HepG2 (cell line): Measurements from ENCODE around the gene PRSS33. TPM values are rescaled to one million over a fixed set of nuclear protein-coding genes. Genes with fewer than 3 reads are reported as not detected.

Experiments used
- ATAC-seq: fragments of 200-7000 bp; cut with Tn5 transposase; 3 replicates; pipeline ENCODE4 v1.9.1; 2020; ENCODE audit warnings: mild to moderate bottlenecking, moderate library complexity
- BruUV-seq: library from RNA; stranded (reverse); fragments of 400-500 nt; replicated peaks from 2 replicates; lab custom pipeline; 2021; lab: Mats Ljungman, UMichigan
- CTCF ChIA-PET: fragments of 300-600 bp; formaldehyde crosslinking; extraction: SDS; loops from one replicate; lab custom pipeline; 2021; ENCODE audit warnings: low total read pairs, inconsistent platforms, low intra/inter-chr PET ratio; lab: Yijun Ruan, JAX
- POLR2A ChIA-PET: fragments of 350-600 bp; sonication (Branson Sonifier 250); formaldehyde crosslinking; loops from one replicate; lab custom pipeline; 2020; ENCODE audit warnings: antibody characterized with exemption, inconsistent platforms; lab: Yijun Ruan, JAX
- DNase-seq: peaks from one replicate; pipeline ENCODE4 v3.0.0-alpha.2; 2015; ENCODE audit warnings: low spot score
- FAIRE-seq: peaks from 3 replicates; lab custom pipeline; 2011; peaks lifted over from hg19 to GRCh38; lab: Jason Lieb, UNC
- H2AFZ ChIP-seq: one replicate; pipeline ENCODE4 v1.6.1; 2011; ENCODE audit warnings: low read length, inconsistent platforms
- H3K27ac ChIP-seq: fragments of 300-600 bp; 3 replicates; pipeline ENCODE4 v1.8.0; 2011; ENCODE audit warnings: mixed run types, mild to moderate bottlenecking, mixed read lengths, low read length, inconsistent platforms; ENCODE audit not compliant: insufficient read depth; ENCODE audit errors: extremely low read length
- H3K27me3 ChIP-seq, 2 experiments: fragments of 200-600 bp in 1 of 2; 2 replicates in 1 of 2; 3 replicates in 1 of 2; pipeline versions ENCODE4 v1.6.0 to v1.8.0; 2011; ENCODE audit warnings: low read length in 2 of 2, mild to moderate bottlenecking in 2 of 2, moderate library complexity in 2 of 2, inconsistent platforms in 1 of 2; ENCODE audit not compliant: insufficient read depth in 2 of 2, control insufficient read depth in 1 of 2
- H3K36me3 ChIP-seq, 2 experiments: fragments of 200-600 bp in 1 of 2; replicated peaks in 1 of 2; 2 replicates in 1 of 2; 3 replicates in 1 of 2; pipeline versions ENCODE4 v1.5.1 to v1.8.0; 2011; ENCODE audit warnings: low read length in 2 of 2, inconsistent platforms in 1 of 2; ENCODE audit not compliant: insufficient read depth in 2 of 2, control insufficient read depth in 1 of 2
- H3K4me1 ChIP-seq: 2 replicates; pipeline ENCODE4 v1.5.1; 2012; ENCODE audit warnings: low read length, inconsistent platforms; ENCODE audit not compliant: insufficient read depth
- H3K4me2 ChIP-seq: 2 replicates; pipeline ENCODE4 v1.6.0; 2011; ENCODE audit warnings: low read depth, low read length, inconsistent platforms
- H3K4me3 ChIP-seq, 3 experiments: fragments of 200-600 bp in 1 of 3; sonication (generic), shearing (Covaris generic) in 1 of 3; replicated peaks in 1 of 3; 2 replicates each; pipeline ENCODE4 v1.5.1; 2011 to 2016; ENCODE audit warnings: low read length in 3 of 3, inconsistent platforms in 2 of 3, low read depth in 2 of 3, mild to moderate bottlenecking in 2 of 3, control low read depth in 1 of 3, mixed read lengths in 1 of 3; ENCODE audit not compliant: insufficient read depth in 1 of 3
- H3K79me2 ChIP-seq: one replicate; pipeline ENCODE4 v1.6.1; 2011; ENCODE audit warnings: low read length, inconsistent platforms; ENCODE audit not compliant: insufficient read depth
- H3K9ac ChIP-seq: 2 replicates; pipeline ENCODE4 v1.6.0; 2011; ENCODE audit warnings: mild to moderate bottlenecking, low read depth, low read length, inconsistent platforms; ENCODE audit not compliant: insufficient read depth
- H3K9me3 ChIP-seq: 2 replicates; pipeline ENCODE4 v1.5.1; 2012; ENCODE audit warnings: mild to moderate bottlenecking, low read length
- H4K20me1 ChIP-seq: 2 replicates; pipeline ENCODE4 v1.6.0; 2011; ENCODE audit warnings: inconsistent platforms, mild to moderate bottlenecking, low read length, moderate library complexity; ENCODE audit not compliant: insufficient read depth
- ADNP ChIP-seq: sonication (generic); formaldehyde crosslinking; IDR thresholded peaks from 2 replicates; pipeline ENCODE4 v1.4.0; 2020; ENCODE audit warnings: missing genetic modification reagents
- BRD4 ChIP-seq: sonication (generic); formaldehyde crosslinking; IDR thresholded peaks from 2 replicates; pipeline ENCODE4 v1.4.0; 2020; ENCODE audit warnings: missing genetic modification reagents
- GABPA ChIP-seq, 2 experiments: IDR thresholded peaks; 2 replicates each; pipeline ENCODE4 v1.6.1; 2011 to 2016; ENCODE audit warnings: low read depth in 2 of 2, low read length in 1 of 2, missing biosample characterization in 1 of 2, missing genetic modification characterization in 1 of 2
- KAT2B ChIP-seq: fragments of 150-350 bp; IDR thresholded peaks from 2 replicates; pipeline ENCODE4 v1.6.1; 2014; ENCODE audit warnings: low read depth, low read length, borderline replicate concordance
- TSC22D2 ChIP-seq: sonication (generic); formaldehyde crosslinking; IDR thresholded peaks from 2 replicates; pipeline ENCODE4 v1.5.1; 2020; ENCODE audit warnings: missing genetic modification reagents, mild to moderate bottlenecking, borderline replicate concordance
- ZBTB1 ChIP-seq: sonication (generic); formaldehyde crosslinking; IDR thresholded peaks from 2 replicates; pipeline ENCODE4 v1.4.0; 2020; ENCODE audit warnings: missing genetic modification reagents, borderline replicate concordance
- ZBTB20 ChIP-seq: sonication (generic); formaldehyde crosslinking; IDR thresholded peaks from 2 replicates; pipeline ENCODE4 v1.8.1; 2023; ENCODE audit warnings: missing genetic modification reagents, low read depth, mild to moderate bottlenecking, borderline replicate concordance
- ZNF232 ChIP-seq: sonication (generic); formaldehyde crosslinking; IDR thresholded peaks from 2 replicates; pipeline ENCODE4 v1.4.0; 2020; ENCODE audit warnings: missing genetic modification reagents, borderline replicate concordance
- ZNF234 ChIP-seq: sonication (generic); formaldehyde crosslinking; conservative IDR thresholded peaks from 2 replicates; pipeline ENCODE4 v1.5.1; 2020; ENCODE audit warnings: mild to moderate bottlenecking, missing genetic modification reagents
- ZNF567 ChIP-seq: sonication (generic); formaldehyde crosslinking; IDR thresholded peaks from 2 replicates; pipeline ENCODE4 v1.8.1; 2023; ENCODE audit warnings: mild to moderate bottlenecking, missing genetic modification reagents, borderline replicate concordance
- ZNF720 ChIP-seq: sonication (generic); formaldehyde crosslinking; IDR thresholded peaks from 2 replicates; pipeline ENCODE4 v1.4.0; 2020; ENCODE audit warnings: missing genetic modification reagents
- ZNF780A ChIP-seq: sonication (generic); formaldehyde crosslinking; IDR thresholded peaks from 2 replicates; pipeline ENCODE4 v1.8.0; 2022; ENCODE audit warnings: mild to moderate bottlenecking, missing genetic modification reagents, moderate library complexity
- ZSCAN22 ChIP-seq: sonication (generic); formaldehyde crosslinking; IDR thresholded peaks from 2 replicates; pipeline ENCODE4 v1.4.0; 2020; ENCODE audit warnings: mild to moderate bottlenecking, missing genetic modification reagents
- WGBS: methylation state at CpG from one replicate; pipeline ENCODE4 v1.1.6; 2017; ENCODE audit warnings: low lambda C conversion rate; 5-methylcytosine and 5-hydroxymethylcytosine counted together
- in situ Hi-C: cut with HindIII; loops from 2 replicates; pipeline ENCODE4 v1.10.0; 2017; ENCODE audit warnings: low pct_unique_long_range_greater_than_20kb; ENCODE audit not compliant: extremely low pct_ligation_motif_present
- intact Hi-C: fragments of 100-400 bp; cut with micrococcal nuclease; formaldehyde crosslinking; loops from one replicate; pipeline ENCODE4 v1.10.0; 2022; ENCODE audit not compliant: unreplicated experiment
- polyA plus RNA-seq, 8 experiments: library from polyadenylated mRNA; depleted of rRNA in 3 of 8; stranded (reverse) in 7 of 8; unstranded in 1 of 8; fragments of >200 nt; fragmentation: Illumina TruSeq in 4 of 8; extraction: Trizol in 4 of 8; gene quantifications; 2 replicates each; pipeline versions ENCODE4 v1.2.1 to v1.2.3, GENCODE V29; 2011 to 2016; ENCODE audit warnings: low read depth in 4 of 8, missing spikeins in 1 of 8, mixed read lengths in 1 of 8; ENCODE audit not compliant: insufficient read depth in 1 of 8
- total RNA-seq, 5 experiments: library from RNA; depleted of rRNA; stranded (reverse); fragments of >200 nt; fragmentation: Illumina TruSeq; extraction: Trizol; gene quantifications; 2 replicates each; pipeline ENCODE4 v1.2.3, GENCODE V29; 2016; ENCODE audit warnings: low read depth in 1 of 5
- TF ChIP-seq, protein P1 (sequence below): sonication (generic); formaldehyde crosslinking; IDR thresholded peaks from 2 replicates; pipeline ENCODE4 v1.4.0; 2020; ENCODE audit warnings: mild to moderate bottlenecking, missing genetic modification reagents

Gene PRSS33
- total and polyA plus RNA-seq, 2 of the 13 experiments (the other 11 are each of a cell fraction or from before 2014, with no cell fraction given) = not detected

DNA sequence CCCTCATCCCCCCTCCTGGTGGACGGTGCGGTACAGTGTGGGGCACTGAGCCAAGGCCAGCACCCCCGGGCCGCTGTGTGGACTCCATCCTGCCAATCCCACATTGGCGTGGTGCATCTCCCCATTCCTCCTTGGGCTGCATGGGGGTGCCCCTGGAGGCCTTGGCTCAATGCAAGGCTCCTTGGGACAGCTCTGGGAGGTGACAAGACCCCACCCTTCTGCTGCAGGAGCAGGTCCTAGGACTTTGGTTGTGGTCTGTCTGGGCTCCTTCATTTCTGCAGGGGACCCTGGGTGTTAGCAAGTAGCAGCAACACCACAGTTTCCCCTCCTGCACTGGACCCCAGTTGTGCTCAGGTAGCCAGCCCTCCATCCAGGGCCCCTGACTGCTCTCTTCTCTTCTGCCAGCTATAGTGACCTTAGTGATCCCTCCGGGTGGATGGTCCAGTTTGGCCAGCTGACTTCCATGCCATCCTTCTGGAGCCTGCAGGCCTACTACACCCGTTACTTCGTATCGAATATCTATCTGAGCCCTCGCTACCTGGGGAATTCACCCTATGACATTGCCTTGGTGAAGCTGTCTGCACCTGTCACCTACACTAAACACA lies 31.0 kb upstream of the PRSS33 start:
- POLR2A ChIA-PET = no interaction called here
- H3K27me3 ChIP-seq = peaks cover 6 to 60% of the 10 kb centered on the region in 2 experiments
- in situ Hi-C loops = no loop called here
- peaks cover 32% of the 10 kb centered on the region for H3K4me1 ChIP-seq
- H3K79me2 ChIP-seq = no peaks in the 10 kb centered on the region
- no peaks in the 10 kb centered on the region for H4K20me1 ChIP-seq
- no peak overlapping the region for H3K4me3 ChIP-seq
- BruUV-seq = no TSS peak
- no peak; the same call in 2 of the 3 replicates for ATAC-seq
- no peak overlapping the region for H3K4me2 ChIP-seq
- no peaks in the 10 kb centered on the region for H3K9me3 ChIP-seq
- H3K36me3 ChIP-seq = no peaks in the 10 kb centered on the region
- intact Hi-C loops = no loop called here
- no peak overlapping the region for H2AFZ ChIP-seq
- 28% methylated on average over 9 of the region's 10 CpGs for WGBS
- TF ChIP-seq ADNP (CRISPR knock-in tag) (no peak), ZNF720 (CRISPR knock-in tag) (no peak), BRD4 (CRISPR knock-in tag) (no peak), ZNF234 (CRISPR knock-in tag) (no peak), ZNF232 (CRISPR knock-in tag) (no peak), TSC22D2 (CRISPR knock-in tag) (no peak), ZNF567 (CRISPR knock-in tag) (no peak), KAT2B (no peak), ZBTB20 (CRISPR knock-in tag) (no peak), ZSCAN22 (CRISPR knock-in tag) (no peak), ZBTB1 (CRISPR knock-in tag) (no peak), ZNF780A (no peak), GABPA (IDR thresholded peaks at IDR 0.05; ENCODE audit: low read depth, low read length) (no peak), GABPA (CRISPR knock-in tag; IDR thresholded peaks at IDR 0.05; ENCODE audit: low read depth) (no peak)
- TF ChIP-seq, protein P1, sequence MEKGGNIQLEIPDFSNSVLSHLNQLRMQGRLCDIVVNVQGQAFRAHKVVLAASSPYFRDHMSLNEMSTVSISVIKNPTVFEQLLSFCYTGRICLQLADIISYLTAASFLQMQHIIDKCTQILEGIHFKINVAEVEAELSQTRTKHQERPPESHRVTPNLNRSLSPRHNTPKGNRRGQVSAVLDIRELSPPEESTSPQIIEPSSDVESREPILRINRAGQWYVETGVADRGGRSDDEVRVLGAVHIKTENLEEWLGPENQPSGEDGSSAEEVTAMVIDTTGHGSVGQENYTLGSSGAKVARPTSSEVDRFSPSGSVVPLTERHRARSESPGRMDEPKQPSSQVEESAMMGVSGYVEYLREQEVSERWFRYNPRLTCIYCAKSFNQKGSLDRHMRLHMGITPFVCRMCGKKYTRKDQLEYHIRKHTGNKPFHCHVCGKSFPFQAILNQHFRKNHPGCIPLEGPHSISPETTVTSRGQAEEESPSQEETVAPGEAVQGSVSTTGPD (CRISPR knock-in tag) = no peak
- no peak overlapping the region for H3K27ac ChIP-seq
- DNase-seq = no peak
- no peak for FAIRE-seq
- no peak overlapping the region for H3K9ac ChIP-seq
- CTCF ChIA-PET = no interaction called here
